ENCODE data around the gene NT5C3A.
A peak's percentile ranks its signal among the peaks of the same experiment; 100 is the strongest.

Gene NT5C3A

DNA sequence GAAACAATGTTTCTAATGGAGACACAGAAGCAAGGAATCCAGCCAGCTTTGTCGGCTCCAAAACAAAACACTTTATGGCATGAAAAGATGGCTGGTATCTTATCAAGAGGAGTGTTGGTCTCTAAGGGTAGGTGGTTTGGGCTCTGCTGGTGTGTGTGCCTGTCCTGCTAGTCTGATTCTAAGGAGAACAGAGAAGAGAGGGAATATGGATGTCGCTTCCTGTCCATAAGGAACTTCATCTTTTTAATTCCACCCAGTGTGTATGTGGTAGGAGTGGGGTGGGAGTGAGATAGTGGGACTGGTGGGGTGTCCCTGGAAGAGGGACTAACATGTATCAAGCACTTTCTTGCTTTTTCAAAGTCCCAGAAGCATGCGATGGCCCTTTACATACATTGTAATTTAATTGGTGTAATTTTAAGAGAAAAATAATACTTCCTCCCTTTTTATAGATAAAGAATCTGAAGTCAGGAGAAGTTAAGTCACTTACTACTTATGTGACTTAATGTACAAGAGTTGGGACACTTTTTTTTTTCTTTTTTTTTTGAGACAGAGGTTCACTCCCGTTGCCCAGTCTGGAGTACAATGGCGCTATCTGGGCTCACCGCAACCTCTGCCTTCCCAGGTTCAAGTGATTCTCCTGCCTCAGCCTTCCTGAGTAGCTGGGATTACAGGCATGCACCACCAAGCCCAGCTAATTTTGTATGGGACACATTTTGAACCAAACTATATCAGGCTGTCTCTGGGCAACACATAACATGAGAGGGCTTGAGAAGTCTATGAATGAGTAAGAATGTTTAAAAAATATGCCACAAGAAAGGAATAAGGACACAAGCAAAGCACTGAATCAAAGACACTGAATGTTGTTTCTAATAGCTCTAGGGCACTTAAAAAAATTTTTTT lies 18.8 kb downstream of the NT5C3A start (continued):
- no peak for TF ChIP-seq ZNF514 (tag by site-specific recombination; IDR thresholded peaks at IDR 0.05)
- no peak for TF ChIP-seq ZNF48 (tag by site-specific recombination; IDR thresholded peaks at IDR 0.05)
- TF ChIP-seq, protein P1, sequence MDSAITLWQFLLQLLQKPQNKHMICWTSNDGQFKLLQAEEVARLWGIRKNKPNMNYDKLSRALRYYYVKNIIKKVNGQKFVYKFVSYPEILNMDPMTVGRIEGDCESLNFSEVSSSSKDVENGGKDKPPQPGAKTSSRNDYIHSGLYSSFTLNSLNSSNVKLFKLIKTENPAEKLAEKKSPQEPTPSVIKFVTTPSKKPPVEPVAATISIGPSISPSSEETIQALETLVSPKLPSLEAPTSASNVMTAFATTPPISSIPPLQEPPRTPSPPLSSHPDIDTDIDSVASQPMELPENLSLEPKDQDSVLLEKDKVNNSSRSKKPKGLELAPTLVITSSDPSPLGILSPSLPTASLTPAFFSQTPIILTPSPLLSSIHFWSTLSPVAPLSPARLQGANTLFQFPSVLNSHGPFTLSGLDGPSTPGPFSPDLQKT (IDR thresholded peaks at IDR 0.05; ENCODE audit: borderline replicate concordance, low read depth, low read length): no peak
- TF ChIP-seq ZNF221 (tag by site-specific recombination; IDR thresholded peaks at IDR 0.05; ENCODE audit: borderline replicate concordance): no peak
- peak; percentile 36; the same call in 1 of the 2 replicates for TF ChIP-seq ZNF600 (tag by site-specific recombination; IDR thresholded peaks at IDR 0.05)
- TF ChIP-seq, protein P2, sequence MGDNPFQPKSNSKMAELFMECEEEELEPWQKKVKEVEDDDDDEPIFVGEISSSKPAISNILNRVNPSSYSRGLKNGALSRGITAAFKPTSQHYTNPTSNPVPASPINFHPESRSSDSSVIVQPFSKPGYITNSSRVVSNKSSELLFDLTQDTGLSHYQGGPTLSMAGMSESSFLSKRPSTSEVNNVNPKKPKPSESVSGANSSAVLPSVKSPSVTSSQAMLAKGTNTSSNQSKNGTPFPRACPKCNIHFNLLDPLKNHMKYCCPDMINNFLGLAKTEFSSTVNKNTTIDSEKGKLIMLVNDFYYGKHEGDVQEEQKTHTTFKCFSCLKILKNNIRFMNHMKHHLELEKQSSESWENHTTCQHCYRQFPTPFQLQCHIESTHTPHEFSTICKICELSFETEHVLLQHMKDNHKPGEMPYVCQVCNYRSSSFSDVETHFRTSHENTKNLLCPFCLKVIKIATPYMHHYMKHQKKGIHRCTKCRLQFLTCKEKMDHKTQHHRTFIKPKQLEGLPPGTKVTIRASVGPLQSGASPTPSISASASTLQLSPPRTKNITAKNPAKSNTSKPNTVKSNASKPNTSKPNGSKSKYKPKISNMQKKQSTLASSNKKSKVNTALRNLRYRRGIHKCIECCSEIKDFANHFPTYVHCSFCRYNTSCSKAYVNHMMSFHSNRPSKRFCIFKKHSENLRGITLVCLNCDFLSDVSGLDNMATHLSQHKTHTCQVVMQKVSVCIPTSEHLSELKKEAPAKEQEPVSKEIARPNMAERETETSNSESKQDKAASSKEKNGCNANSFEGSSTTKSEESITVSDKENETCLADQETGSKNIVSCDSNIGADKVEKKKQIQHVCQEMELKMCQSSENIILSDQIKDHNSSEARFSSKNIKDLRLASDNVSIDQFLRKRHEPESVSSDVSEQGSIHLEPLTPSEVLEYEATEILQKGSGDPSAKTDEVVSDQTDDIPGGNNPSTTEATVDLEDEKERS (tag by site-specific recombination; IDR thresholded peaks at IDR 0.05): no peak
- no peak for TF ChIP-seq ZNF266 (tag by site-specific recombination; IDR thresholded peaks at IDR 0.05; ENCODE audit: low read depth)
- TF ChIP-seq, protein P3, sequence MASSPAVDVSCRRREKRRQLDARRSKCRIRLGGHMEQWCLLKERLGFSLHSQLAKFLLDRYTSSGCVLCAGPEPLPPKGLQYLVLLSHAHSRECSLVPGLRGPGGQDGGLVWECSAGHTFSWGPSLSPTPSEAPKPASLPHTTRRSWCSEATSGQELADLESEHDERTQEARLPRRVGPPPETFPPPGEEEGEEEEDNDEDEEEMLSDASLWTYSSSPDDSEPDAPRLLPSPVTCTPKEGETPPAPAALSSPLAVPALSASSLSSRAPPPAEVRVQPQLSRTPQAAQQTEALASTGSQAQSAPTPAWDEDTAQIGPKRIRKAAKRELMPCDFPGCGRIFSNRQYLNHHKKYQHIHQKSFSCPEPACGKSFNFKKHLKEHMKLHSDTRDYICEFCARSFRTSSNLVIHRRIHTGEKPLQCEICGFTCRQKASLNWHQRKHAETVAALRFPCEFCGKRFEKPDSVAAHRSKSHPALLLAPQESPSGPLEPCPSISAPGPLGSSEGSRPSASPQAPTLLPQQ (tag by site-specific recombination; IDR thresholded peaks at IDR 0.05): no peak
- TF ChIP-seq, protein P4, sequence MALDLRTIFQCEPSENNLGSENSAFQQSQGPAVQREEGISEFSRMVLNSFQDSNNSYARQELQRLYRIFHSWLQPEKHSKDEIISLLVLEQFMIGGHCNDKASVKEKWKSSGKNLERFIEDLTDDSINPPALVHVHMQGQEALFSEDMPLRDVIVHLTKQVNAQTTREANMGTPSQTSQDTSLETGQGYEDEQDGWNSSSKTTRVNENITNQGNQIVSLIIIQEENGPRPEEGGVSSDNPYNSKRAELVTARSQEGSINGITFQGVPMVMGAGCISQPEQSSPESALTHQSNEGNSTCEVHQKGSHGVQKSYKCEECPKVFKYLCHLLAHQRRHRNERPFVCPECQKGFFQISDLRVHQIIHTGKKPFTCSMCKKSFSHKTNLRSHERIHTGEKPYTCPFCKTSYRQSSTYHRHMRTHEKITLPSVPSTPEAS (tag by site-specific recombination; IDR thresholded peaks at IDR 0.05): no peak
- no peak for TF ChIP-seq YY2 (tag by site-specific recombination; IDR thresholded peaks at IDR 0.05)
- TF ChIP-seq, protein P5, sequence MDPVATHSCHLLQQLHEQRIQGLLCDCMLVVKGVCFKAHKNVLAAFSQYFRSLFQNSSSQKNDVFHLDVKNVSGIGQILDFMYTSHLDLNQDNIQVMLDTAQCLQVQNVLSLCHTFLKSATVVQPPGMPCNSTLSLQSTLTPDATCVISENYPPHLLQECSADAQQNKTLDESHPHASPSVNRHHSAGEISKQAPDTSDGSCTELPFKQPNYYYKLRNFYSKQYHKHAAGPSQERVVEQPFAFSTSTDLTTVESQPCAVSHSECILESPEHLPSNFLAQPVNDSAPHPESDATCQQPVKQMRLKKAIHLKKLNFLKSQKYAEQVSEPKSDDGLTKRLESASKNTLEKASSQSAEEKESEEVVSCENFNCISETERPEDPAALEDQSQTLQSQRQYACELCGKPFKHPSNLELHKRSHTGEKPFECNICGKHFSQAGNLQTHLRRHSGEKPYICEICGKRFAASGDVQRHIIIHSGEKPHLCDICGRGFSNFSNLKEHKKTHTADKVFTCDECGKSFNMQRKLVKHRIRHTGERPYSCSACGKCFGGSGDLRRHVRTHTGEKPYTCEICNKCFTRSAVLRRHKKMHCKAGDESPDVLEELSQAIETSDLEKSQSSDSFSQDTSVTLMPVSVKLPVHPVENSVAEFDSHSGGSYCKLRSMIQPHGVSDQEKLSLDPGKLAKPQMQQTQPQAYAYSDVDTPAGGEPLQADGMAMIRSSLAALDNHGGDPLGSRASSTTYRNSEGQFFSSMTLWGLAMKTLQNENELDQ (tag by site-specific recombination; IDR thresholded peaks at IDR 0.05; ENCODE audit: low read depth): no peak
- no peak for TF ChIP-seq SCRT2 (tag by site-specific recombination; IDR thresholded peaks at IDR 0.05)
- no peak for TF ChIP-seq ZNF510 (tag by site-specific recombination; IDR thresholded peaks at IDR 0.05; ENCODE audit: insufficient replicate concordance)
- TF ChIP-seq, protein P6, sequence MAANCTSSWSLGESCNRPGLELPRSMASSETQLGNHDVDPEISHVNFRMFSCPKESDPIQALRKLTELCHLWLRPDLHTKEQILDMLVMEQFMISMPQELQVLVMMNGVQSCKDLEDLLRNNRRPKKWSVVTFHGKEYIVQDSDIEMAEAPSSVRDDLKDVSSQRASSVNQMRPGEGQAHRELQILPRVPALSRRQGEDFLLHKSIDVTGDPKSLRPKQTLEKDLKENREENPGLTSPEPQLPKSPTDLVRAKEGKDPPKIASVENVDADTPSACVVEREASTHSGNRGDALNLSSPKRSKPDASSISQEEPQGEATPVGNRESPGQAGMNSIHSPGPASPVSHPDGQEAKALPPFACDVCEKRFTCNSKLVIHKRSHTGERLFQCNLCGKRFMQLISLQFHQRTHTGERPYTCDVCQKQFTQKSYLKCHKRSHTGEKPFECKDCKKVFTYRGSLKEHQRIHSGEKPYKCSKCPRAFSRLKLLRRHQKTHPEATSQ (tag by site-specific recombination; IDR thresholded peaks at IDR 0.05): no peak
- no peak for TF ChIP-seq ZFP41 (tag by site-specific recombination; IDR thresholded peaks at IDR 0.05; ENCODE audit: borderline replicate concordance)
- TF ChIP-seq ZBTB1 (tag by site-specific recombination; IDR thresholded peaks at IDR 0.05): no peak
- TF ChIP-seq, protein P7, sequence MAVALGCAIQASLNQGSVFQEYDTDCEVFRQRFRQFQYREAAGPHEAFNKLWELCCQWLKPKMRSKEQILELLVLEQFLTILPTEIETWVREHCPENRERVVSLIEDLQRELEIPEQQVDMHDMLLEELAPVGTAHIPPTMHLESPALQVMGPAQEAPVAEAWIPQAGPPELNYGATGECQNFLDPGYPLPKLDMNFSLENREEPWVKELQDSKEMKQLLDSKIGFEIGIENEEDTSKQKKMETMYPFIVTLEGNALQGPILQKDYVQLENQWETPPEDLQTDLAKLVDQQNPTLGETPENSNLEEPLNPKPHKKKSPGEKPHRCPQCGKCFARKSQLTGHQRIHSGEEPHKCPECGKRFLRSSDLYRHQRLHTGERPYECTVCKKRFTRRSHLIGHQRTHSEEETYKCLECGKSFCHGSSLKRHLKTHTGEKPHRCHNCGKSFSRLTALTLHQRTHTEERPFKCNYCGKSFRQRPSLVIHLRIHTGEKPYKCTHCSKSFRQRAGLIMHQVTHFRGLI (tag by site-specific recombination; IDR thresholded peaks at IDR 0.05): peak; percentile 85
- peak; percentile 32; the same call in 1 of the 2 replicates for TF ChIP-seq ZBTB20 (tag by site-specific recombination; IDR thresholded peaks at IDR 0.05)
- TF ChIP-seq SETDB1 (IDR thresholded peaks at IDR 0.05; ENCODE audit: insufficient read length, low read length): no peak
- TF ChIP-seq ZNF114 (tag by site-specific recombination; IDR thresholded peaks at IDR 0.05): no peak
- peak; percentile 62 for TF ChIP-seq ZNF335 (tag by site-specific recombination; conservative IDR thresholded peaks at IDR 0.05)
- no peak for TF ChIP-seq REPIN1 (tag by site-specific recombination; IDR thresholded peaks at IDR 0.05; ENCODE audit: low read depth)
- TF ChIP-seq ZNF274 (IDR thresholded peaks at IDR 0.05; ENCODE audit: low read length): no peak
- no peak for TF ChIP-seq ZNF274 (tag by site-specific recombination; IDR thresholded peaks at IDR 0.05; ENCODE audit: borderline replicate concordance)
- no peak for TF ChIP-seq ZNF175 (tag by site-specific recombination; IDR thresholded peaks at IDR 0.05)

Data from HEK293 (cell line).